ENCODE measurements around the gene ZMIZ2. TPM values are rescaled to one million over a fixed set of nuclear protein-coding genes. Genes with fewer than 3 reads are reported as not detected.
A peak's percentile ranks its signal among the peaks of the same experiment; 100 is the strongest.

ZMIZ2 gene
- total RNA-seq, 1 donor from 2014 or later = 54.3 TPM

- TF ChIP-seq POLR2A (IDR thresholded peaks at IDR 0.05) = no peak
- TF ChIP-seq CTCF (IDR thresholded peaks at IDR 0.05) = no peak
- no peak for TF ChIP-seq POLR2AphosphoS5 (IDR thresholded peaks at IDR 0.05; ENCODE audit: insufficient read depth in 1 of 2, low read depth in 1 of 2)
- peaks cover 5% of the 10 kb centered on the region for H3K4me1 ChIP-seq
- DNase-seq (ENCODE audit: extremely low spot score in 2 of 2) = no peak
- no peaks in the 10 kb centered on the region for H3K27me3 ChIP-seq
- no peak overlapping the region for H3K27ac ChIP-seq
- intact Hi-C loops (cut with DNase I) = no loop called here
- no peaks in the 10 kb centered on the region for H3K9me3 ChIP-seq
- H3K36me3 ChIP-seq = no peaks in the 10 kb centered on the region
- no peak overlapping the region for H3K4me3 ChIP-seq
Measured at GRCh38 chr7:44791278-44792219, 42.9 kb downstream of the ZMIZ2 start.

DNA sequence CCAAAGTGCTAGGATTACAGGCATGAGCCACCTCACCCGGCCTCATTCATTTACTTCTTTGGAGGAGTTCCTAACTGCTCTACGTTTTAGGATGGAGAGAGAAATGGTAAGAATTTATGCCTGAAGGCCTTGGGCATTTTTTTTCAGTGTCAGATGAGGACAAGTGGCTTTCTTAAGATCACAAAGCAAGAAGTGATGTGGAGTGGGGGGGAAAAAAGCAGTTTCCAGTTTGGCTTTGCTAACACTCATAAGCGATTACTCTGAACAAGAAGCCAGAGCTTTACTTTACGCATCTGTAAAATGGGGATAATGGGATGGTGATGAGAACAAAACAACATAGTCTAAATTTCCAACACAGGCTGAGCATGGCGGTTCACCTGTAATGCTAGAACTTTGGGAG lies 45.3 kb downstream of the ZMIZ2 start:
- H3K27me3 ChIP-seq = no peaks in the 10 kb centered on the region
- H3K27ac ChIP-seq = no peak overlapping the region
- no peaks in the 10 kb centered on the region for H3K9me3 ChIP-seq
- peaks cover 0 to 2% of the 10 kb centered on the region in 2 donors for H3K36me3 ChIP-seq
- DNase-seq (ENCODE audit: extremely low spot score in 2 of 2) = no peak
- TF ChIP-seq POLR2A (IDR thresholded peaks at IDR 0.05) (no peak), CTCF (IDR thresholded peaks at IDR 0.05) (no peak), POLR2AphosphoS5 (IDR thresholded peaks at IDR 0.05; ENCODE audit: insufficient read depth in 1 of 2, low read depth in 1 of 2) (no peak)
- no peak overlapping the region for H3K4me3 ChIP-seq
- H3K4me1 ChIP-seq = peaks cover 20% of the 10 kb centered on the region
- intact Hi-C loops (cut with DNase I) = no loop called here

DNA sequence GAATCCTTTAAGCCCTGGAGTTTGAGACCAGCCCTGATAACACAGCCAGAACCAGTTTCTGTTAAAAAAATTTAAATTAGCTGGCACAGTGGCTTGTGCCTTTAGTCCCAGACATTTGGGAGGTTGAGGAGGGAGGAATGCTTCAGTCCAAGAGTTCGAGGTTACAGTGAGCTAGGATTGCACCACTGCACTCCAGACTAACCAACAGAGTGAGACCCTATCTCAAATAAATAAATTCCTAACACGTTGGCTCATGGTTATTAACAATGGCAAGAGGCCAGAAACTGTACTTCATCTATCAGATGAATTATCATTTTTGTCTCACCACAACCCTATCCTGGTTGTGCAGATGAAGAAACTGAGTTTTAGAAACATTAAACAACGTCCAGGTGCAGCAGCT lies 45.7 kb downstream of the ZMIZ2 start:
- no peak overlapping the region for H3K27ac ChIP-seq
- peaks cover 24% of the 10 kb centered on the region for H3K4me1 ChIP-seq
- TF ChIP-seq POLR2AphosphoS5 (IDR thresholded peaks at IDR 0.05; ENCODE audit: insufficient read depth in 1 of 2, low read depth in 1 of 2) (no peak), POLR2A (IDR thresholded peaks at IDR 0.05) (no peak)
- H3K27me3 ChIP-seq = no peaks in the 10 kb centered on the region
- intact Hi-C loops (cut with DNase I) = no loop called here
- DNase-seq (ENCODE audit: extremely low spot score in 2 of 2) = no peak
- no peaks in the 10 kb centered on the region for H3K9me3 ChIP-seq
- no peak overlapping the region for H3K4me3 ChIP-seq
- H3K36me3 ChIP-seq = peaks cover 0 to 6% of the 10 kb centered on the region in 2 donors

GRCh38 chr7:44796034-44796503 lies 47.4 kb downstream of the ZMIZ2 start:
- peaks cover 33% of the 10 kb centered on the region for H3K4me1 ChIP-seq
- H3K27me3 ChIP-seq = no peaks in the 10 kb centered on the region
- H3K36me3 ChIP-seq = peaks cover 0 to 23% of the 10 kb centered on the region in 2 donors
- peak overlapping the region; percentile 98 for H3K27ac ChIP-seq
- peak overlapping the region; percentile 77 to 85 for H3K4me3 ChIP-seq
- no peaks in the 10 kb centered on the region for H3K9me3 ChIP-seq
- intact Hi-C loops (cut with DNase I) = loop anchor here (2.0 kb wide), 1 partner anchor 189 kb away; the partner anchor contains the start of gene OGDH
- no peak for DNase-seq (ENCODE audit: extremely low spot score in 2 of 2)
- TF ChIP-seq POLR2A (IDR thresholded peaks at IDR 0.05) (no peak), CTCF (IDR thresholded peaks at IDR 0.05) (no peak), POLR2AphosphoS5 (IDR thresholded peaks at IDR 0.05; ENCODE audit: insufficient read depth in 1 of 2, low read depth in 1 of 2) (no peak)

GRCh38 chr7:44796504-44797328 lies 48.1 kb downstream of the ZMIZ2 start, which contains the start of gene PPIA:
PPIA (plus strand) TSS chr7:44796681; CDS start chr7:44796725, 44 bp downstream.
- no peaks in the 10 kb centered on the region for H3K27me3 ChIP-seq
- intact Hi-C loops (cut with DNase I) = loop anchor here (2.0 kb wide), 1 partner anchor 190 kb away; the partner anchor contains the start of gene OGDH
- peaks cover 0 to 27% of the 10 kb centered on the region in 2 donors for H3K36me3 ChIP-seq
- peak within 1 kb of the TSS; percentile 77 to 85 for H3K4me3 ChIP-seq
- peaks cover 33% of the 10 kb centered on the region for H3K4me1 ChIP-seq
- peak within 1 kb of the TSS; percentile 98 for H3K27ac ChIP-seq
- DNase-seq (ENCODE audit: extremely low spot score in 2 of 2) = peak; percentile 97 to 98
- no peaks in the 10 kb centered on the region for H3K9me3 ChIP-seq
- peak in 1 of 2 donors; percentile 92 for TF ChIP-seq POLR2A (IDR thresholded peaks at IDR 0.05)
- no peak for TF ChIP-seq CTCF (IDR thresholded peaks at IDR 0.05)
- TF ChIP-seq POLR2AphosphoS5 (IDR thresholded peaks at IDR 0.05; ENCODE audit: insufficient read depth in 1 of 2, low read depth in 1 of 2) = peak; percentile 89 to 90

Data from vagina (tissue), 2 donors.